GM18499 (cell line): Measurements from ENCODE around the gene AGPAT4.
"Not testable (repeated sequence)": the region's sequence is repeated elsewhere in the genome, so short reads cannot be mapped to it uniquely, and the experiment has no call there.

Experiments used
- ATAC-seq: cut with Tn5 transposase; IDR thresholded peaks from one replicate; pipeline ENCODE4 v1.9.1; 2021; ENCODE audit warnings: moderate number of reproducible peaks; ENCODE audit not compliant: insufficient read depth, unreplicated experiment

The AGPAT4 gene

GRCh38 chr6:161172769-161173168 is 101.1 kb downstream of the AGPAT4 start:
- ATAC-seq: not testable (repeated sequence)

- ATAC-seq: no peak
Observed at GRCh38 chr6:161171207-161171606, 102.7 kb downstream of the AGPAT4 start.

- ATAC-seq: no peak
Observed at GRCh38 chr6:161169696-161170095, 104.2 kb downstream of the AGPAT4 start.

- ATAC-seq: no peak
Observed at GRCh38 chr6:161169035-161169434, 104.8 kb downstream of the AGPAT4 start.

GRCh38 chr6:161168281-161168891 is 105.5 kb downstream of the AGPAT4 start:
- no peak for ATAC-seq

- no peak for ATAC-seq
Observed at GRCh38 chr6:161166677-161167076, 107.2 kb downstream of the AGPAT4 start.

- ATAC-seq: no peak
Observed at GRCh38 chr6:161166176-161166575, 107.7 kb downstream of the AGPAT4 start.

GRCh38 chr6:161164182-161164625 is 109.7 kb downstream of the AGPAT4 start:
- ATAC-seq: no peak

- ATAC-seq: no peak
Observed at GRCh38 chr6:161163466-161164181, 110.2 kb downstream of the AGPAT4 start.

- ATAC-seq: no peak
Observed at GRCh38 chr6:161162722-161163121, 111.1 kb downstream of the AGPAT4 start.

GRCh38 chr6:161161889-161162624 is 111.8 kb downstream of the AGPAT4 start:
- ATAC-seq: no peak

- no peak for ATAC-seq
Observed at GRCh38 chr6:161161121-161161520, 112.7 kb downstream of the AGPAT4 start.

- ATAC-seq: no peak
Observed at GRCh38 chr6:161154796-161155335, 119.0 kb downstream of the AGPAT4 start.

- ATAC-seq: no peak
Observed at GRCh38 chr6:161153725-161154124, 120.1 kb downstream of the AGPAT4 start.

GRCh38 chr6:161152907-161153662 is 120.8 kb downstream of the AGPAT4 start:
- ATAC-seq: no peak

GRCh38 chr6:161152527-161152862 is 121.4 kb downstream of the AGPAT4 start:
- ATAC-seq: no peak

- ATAC-seq: no peak
Observed at GRCh38 chr6:161151660-161152526, 122.0 kb downstream of the AGPAT4 start.

GRCh38 chr6:161151059-161151645 is 122.7 kb downstream of the AGPAT4 start:
- ATAC-seq: no peak

- no peak for ATAC-seq
Observed at GRCh38 chr6:161150566-161150965, 123.3 kb downstream of the AGPAT4 start.
